HepG2 (cell line): ENCODE measurements around the gene SEPHS1. TPM values are rescaled to one million over a fixed set of nuclear protein-coding genes. Genes with fewer than 3 reads are reported as not detected.
A peak's percentile ranks its signal among the peaks of the same experiment; 100 is the strongest.

Experiments
- ADNP ChIP-seq: sonication (generic); formaldehyde crosslinking; IDR thresholded peaks from 2 replicates; pipeline ENCODE4 v1.4.0; 2020; ENCODE audit warnings: missing genetic modification reagents
- ARID2 ChIP-seq: sonication (generic); formaldehyde crosslinking; IDR thresholded peaks from 2 replicates; pipeline ENCODE4 v1.8.1; 2022; ENCODE audit warnings: mild to moderate bottlenecking, missing genetic modification reagents, borderline replicate concordance
- ARID5B ChIP-seq: IDR thresholded peaks from 2 replicates; pipeline ENCODE4 v1.4.0; 2020; ENCODE audit warnings: mild to moderate bottlenecking, missing genetic modification reagents
- CCAR2 ChIP-seq: fragments of 200-400 bp; formaldehyde crosslinking; optimal IDR thresholded peaks from 2 replicates; pipeline ENCODE3; 2018; ENCODE audit warnings: low read depth, mild to moderate bottlenecking, low read length, moderate library complexity
- HNF1A ChIP-seq, 2 experiments: sonication (generic) in 1 of 2; formaldehyde crosslinking in 1 of 2; IDR thresholded peaks; 2 replicates each; pipeline versions ENCODE4 v1.4.0 to v1.6.1; 2016 to 2020; ENCODE audit warnings: borderline replicate concordance in 1 of 2, low read depth in 1 of 2, mild to moderate bottlenecking in 1 of 2, missing genetic modification reagents in 1 of 2
- RFXAP ChIP-seq: sonication (generic); formaldehyde crosslinking; IDR thresholded peaks from 2 replicates; pipeline ENCODE4 v1.4.0; 2020; ENCODE audit warnings: missing genetic modification reagents, borderline replicate concordance
- SETDB1 ChIP-seq: sonication (generic); formaldehyde crosslinking; IDR thresholded peaks from 2 replicates; pipeline ENCODE4 v1.5.1; 2020; ENCODE audit warnings: missing genetic modification reagents, mild to moderate bottlenecking, borderline replicate concordance
- SMC3 ChIP-seq: IDR thresholded peaks from 2 replicates; pipeline ENCODE4 v1.6.1; 2011; ENCODE audit warnings: low read length, improper control_type of control experiment
- SMYD3 ChIP-seq: sonication (generic); formaldehyde crosslinking; IDR thresholded peaks from 2 replicates; pipeline ENCODE4 v1.8.1; 2023; ENCODE audit warnings: mild to moderate bottlenecking, missing genetic modification reagents
- TFDP1 ChIP-seq: IDR thresholded peaks from 2 replicates; pipeline ENCODE4 v1.6.1; 2016; ENCODE audit warnings: missing compliant biosample characterization, missing genetic modification reagents, borderline replicate concordance
- TFDP2 ChIP-seq: sonication (generic); formaldehyde crosslinking; IDR thresholded peaks from 2 replicates; pipeline ENCODE4 v1.4.0; 2020; ENCODE audit warnings: missing genetic modification reagents
- YEATS2 ChIP-seq: sonication (generic); formaldehyde crosslinking; IDR thresholded peaks from 2 replicates; pipeline ENCODE4 v1.4.0; 2020; ENCODE audit warnings: missing genetic modification reagents, borderline replicate concordance
- ZNF263 ChIP-seq: sonication (generic); formaldehyde crosslinking; IDR thresholded peaks from 2 replicates; pipeline ENCODE4 v1.4.0; 2020; ENCODE audit warnings: missing genetic modification reagents
- ZNF33B ChIP-seq: sonication (generic); formaldehyde crosslinking; IDR thresholded peaks from 2 replicates; pipeline ENCODE4 v1.5.1; 2020; ENCODE audit warnings: mild to moderate bottlenecking, missing genetic modification reagents
- ZNF546 ChIP-seq: sonication (generic); formaldehyde crosslinking; conservative IDR thresholded peaks from 2 replicates; pipeline ENCODE4 v1.8.1; 2023; ENCODE audit warnings: mild to moderate bottlenecking, missing genetic modification reagents
- ZNF792 ChIP-seq: IDR thresholded peaks from 2 replicates; pipeline ENCODE4 v1.6.1; 2016
- ZNF83 ChIP-seq: sonication (generic); formaldehyde crosslinking; IDR thresholded peaks from 2 replicates; pipeline ENCODE4 v1.4.0; 2020; ENCODE audit warnings: missing genetic modification reagents, mild to moderate bottlenecking, borderline replicate concordance
- ZNF883 ChIP-seq: sonication (generic); formaldehyde crosslinking; IDR thresholded peaks from 2 replicates; pipeline ENCODE4 v1.5.1; 2020; ENCODE audit warnings: mild to moderate bottlenecking, missing genetic modification reagents; ENCODE audit errors: not compliant biosample characterization
- polyA plus RNA-seq, 8 experiments: library from polyadenylated mRNA; depleted of rRNA in 3 of 8; stranded (reverse) in 7 of 8; unstranded in 1 of 8; fragments of >200 nt; fragmentation: Illumina TruSeq in 4 of 8; extraction: Trizol in 4 of 8; gene quantifications; 2 replicates each; pipeline versions ENCODE4 v1.2.1 to v1.2.3, GENCODE V29; 2011 to 2016; ENCODE audit warnings: low read depth in 4 of 8, missing spikeins in 1 of 8, mixed read lengths in 1 of 8; ENCODE audit not compliant: insufficient read depth in 1 of 8
- total RNA-seq, 5 experiments: library from RNA; depleted of rRNA; stranded (reverse); fragments of >200 nt; fragmentation: Illumina TruSeq; extraction: Trizol; gene quantifications; 2 replicates each; pipeline ENCODE4 v1.2.3, GENCODE V29; 2016; ENCODE audit warnings: low read depth in 1 of 5

SEPHS1 gene
- total and polyA plus RNA-seq, 2 of the 13 experiments (the other 11 are each of a cell fraction or from before 2014, with no cell fraction given), result 57.8 to 61.5 TPM

GRCh38 chr10:13371897-13372470, 23.9 kb upstream of the SEPHS1 start (continued):
- TF ChIP-seq TFDP1 (CRISPR knock-in tag), result no peak
- TF ChIP-seq ADNP, result no peak
- TF ChIP-seq TFDP2 (CRISPR knock-in tag), result no peak
- 0 out of 2 replicates have a peak, but pooled peaks have one; percentile 43 for TF ChIP-seq ZNF792 (CRISPR knock-in tag)
- TF ChIP-seq SETDB1 (CRISPR knock-in tag), result no peak
- TF ChIP-seq RFXAP, result no peak
- 0 out of 2 replicates have a peak, but pooled peaks have one; percentile 20 for TF ChIP-seq ARID5B (CRISPR knock-in tag)
- TF ChIP-seq ZNF83 (CRISPR knock-in tag), result no peak
- TF ChIP-seq SMC3, result peak; percentile 94
- TF ChIP-seq ZNF263 (CRISPR knock-in tag), result peak; percentile 69
- TF ChIP-seq ARID2 (CRISPR knock-in tag), result no peak
- no peak for TF ChIP-seq CCAR2
- no peak for TF ChIP-seq HNF1A (IDR thresholded peaks at IDR 0.05; ENCODE audit: low read depth)
- no peak for TF ChIP-seq HNF1A (CRISPR knock-in tag; IDR thresholded peaks at IDR 0.05; ENCODE audit: borderline replicate concordance)
- TF ChIP-seq ZNF546 (CRISPR knock-in tag), result no peak
- no peak for TF ChIP-seq ZNF33B (CRISPR knock-in tag)
- TF ChIP-seq YEATS2 (CRISPR knock-in tag), result peak; percentile 35; the same call in 1 of the 2 replicates
- no peak for TF ChIP-seq ZNF883
- no peak for TF ChIP-seq SMYD3 (CRISPR knock-in tag)
